Erythroblast (primary cell): ENCODE data around the gene DTX4.

ENCODE experiments used
- GATA1 ChIP-seq: IDR thresholded peaks from 2 replicates; pipeline ENCODE4 v1.6.1; 2011; ENCODE audit warnings: low read depth, mild to moderate bottlenecking, control low read depth, low read length, moderate library complexity
- POLR2A ChIP-seq: IDR thresholded peaks from 2 replicates; pipeline ENCODE4 v1.6.1; 2011; ENCODE audit warnings: mild to moderate bottlenecking, low read length

GRCh38 chr11:59218893-59219292, 47.0 kb downstream of the DTX4 start:
- TF ChIP-seq POLR2A, result no peak
- TF ChIP-seq GATA1, result no peak
